ENCODE measurements around the gene HELLS.
"Not testable (repeated sequence)": the region's sequence is repeated elsewhere in the genome, so short reads cannot be mapped to it uniquely, and the experiment has no call there.

HELLS gene

DNA sequence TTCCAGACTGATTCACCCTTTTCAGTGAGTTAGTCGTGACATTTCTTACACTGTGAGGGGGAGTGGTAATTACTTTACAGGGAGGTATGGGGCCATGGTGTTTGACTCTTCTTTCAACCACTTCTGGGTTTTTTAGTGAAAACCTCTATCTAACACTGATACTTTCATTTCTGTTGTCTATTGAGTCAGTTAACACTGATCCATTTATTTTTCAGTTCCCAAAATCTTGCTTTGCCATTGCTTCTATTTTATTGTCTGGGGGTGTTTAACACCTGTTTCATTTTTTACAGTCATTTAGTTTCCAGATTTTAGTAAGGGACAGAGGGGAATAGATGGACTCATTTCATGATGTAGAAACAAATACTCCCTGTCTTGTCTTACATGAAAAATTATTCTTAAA, 61.5 kb downstream of the HELLS start:
- DNase-seq (ENCODE audit: low spot score) (no peak), FAIRE-seq (no peak)

DNA sequence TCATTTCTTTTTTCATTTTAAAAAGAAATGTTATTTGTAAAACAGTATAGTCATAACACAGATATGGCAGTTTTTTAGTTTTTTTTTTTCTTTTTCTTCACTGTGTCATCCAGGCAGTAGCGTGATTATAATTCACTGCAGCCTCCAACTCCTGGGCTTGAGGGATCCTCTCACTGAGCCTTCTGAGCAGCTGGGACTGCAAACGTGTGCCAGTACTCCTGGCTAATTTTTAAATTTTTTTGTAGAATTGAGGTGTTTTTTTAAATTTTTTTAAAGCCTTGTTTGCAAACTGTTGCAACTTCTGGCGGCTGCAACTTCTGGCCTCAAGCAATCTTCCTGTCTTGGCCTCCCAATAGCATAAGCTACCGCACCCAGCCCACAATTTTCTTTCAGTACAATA, 63.0 kb downstream of the HELLS start:
- FAIRE-seq (no peak), DNase-seq (ENCODE audit: low spot score) (no peak)

DNA sequence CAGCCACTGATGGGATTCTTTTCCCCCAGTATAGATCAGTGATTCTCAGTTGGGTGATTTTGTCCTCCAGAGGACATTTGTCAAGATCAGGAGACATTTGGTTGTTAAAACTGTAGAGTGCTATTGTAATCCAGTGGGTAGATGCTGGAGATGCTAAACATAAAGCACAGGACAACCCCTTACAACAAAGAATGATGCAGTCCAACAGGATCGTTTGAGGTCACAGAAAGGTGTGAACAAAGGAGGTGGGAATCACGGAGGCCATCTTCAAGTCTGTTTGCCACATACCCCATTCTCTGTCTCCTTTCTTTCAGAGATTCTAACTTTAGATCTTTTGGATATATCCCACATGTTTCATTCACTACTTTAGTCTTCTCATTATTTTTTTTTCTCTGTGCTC, 69.0 kb downstream of the HELLS start:
- DNase-seq (ENCODE audit: low spot score): no peak
- no peak for FAIRE-seq

DNA sequence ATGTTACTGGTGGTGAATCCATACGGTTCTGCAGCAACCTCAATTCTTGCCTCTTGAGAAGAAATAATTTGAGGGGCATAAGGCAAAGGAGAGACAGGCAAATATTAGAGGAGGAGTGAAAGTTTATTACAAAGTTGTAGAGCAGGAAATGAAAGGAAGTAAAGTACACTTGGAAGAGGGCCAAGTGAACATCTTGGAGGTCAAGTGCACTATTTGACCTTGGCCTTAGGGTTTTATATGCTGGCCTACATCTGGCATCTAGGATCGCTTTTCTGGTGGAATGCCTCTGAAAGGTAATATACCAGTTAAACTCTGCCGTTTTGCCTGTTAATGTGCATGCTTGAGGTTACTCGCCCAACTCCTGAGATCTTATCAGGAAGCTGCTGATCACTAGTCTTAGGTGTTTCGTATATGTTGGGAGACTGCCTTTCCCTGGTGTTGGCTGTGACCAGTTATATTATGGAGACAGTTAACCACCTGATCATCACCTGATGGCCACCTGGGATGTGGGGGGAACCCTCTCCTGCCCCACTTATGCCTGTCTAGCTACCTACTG, 71.9 kb downstream of the HELLS start:
- no peak for FAIRE-seq
- DNase-seq (ENCODE audit: low spot score): no peak

DNA sequence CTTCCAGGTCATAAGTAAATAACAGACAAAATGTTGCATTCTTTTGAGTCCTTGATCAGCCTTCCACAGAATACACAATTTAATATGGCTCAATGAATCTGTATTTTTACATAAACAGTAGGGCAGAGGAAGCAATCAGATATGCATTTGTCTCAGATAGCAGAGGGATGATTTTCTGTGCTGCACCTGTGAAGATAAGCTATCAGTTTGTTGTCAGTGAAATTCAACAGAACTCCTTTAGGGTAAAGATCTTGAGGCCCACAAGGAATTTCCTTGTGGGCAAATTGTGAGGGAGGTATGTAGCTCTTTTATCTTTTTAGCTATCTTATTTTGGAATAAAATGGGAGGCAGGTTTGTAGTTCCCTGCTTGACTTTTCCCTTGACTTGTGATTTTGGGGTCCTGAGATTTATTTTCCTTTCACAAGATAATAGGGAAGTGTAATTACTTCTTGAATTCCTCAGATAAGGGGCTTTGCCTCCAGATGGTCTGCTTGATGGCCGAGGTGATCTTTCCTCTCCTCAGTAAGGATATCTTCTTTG, 77.1 kb downstream of the HELLS start:
- FAIRE-seq: no peak
- DNase-seq (ENCODE audit: low spot score): no peak

DNA sequence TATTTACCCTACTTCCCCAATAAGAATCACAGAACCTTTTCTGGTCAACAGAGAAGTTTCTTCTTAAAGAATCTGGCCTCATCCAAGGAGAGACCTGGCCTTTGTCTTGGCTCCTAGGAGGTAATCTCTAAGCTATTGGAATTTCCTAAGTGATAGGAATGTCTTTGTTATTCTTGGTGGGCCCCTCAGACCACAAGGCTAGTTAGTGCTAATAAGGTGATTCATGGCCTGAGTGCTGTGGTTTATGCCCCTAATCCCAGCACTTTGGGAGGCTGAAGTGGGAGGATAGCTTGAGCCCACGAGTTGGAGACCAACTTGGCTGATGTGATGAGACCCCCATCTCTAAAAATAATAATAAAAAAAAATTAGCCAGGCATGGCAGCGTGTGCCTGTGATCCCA, 78.0 kb downstream of the HELLS start:
- no peak for FAIRE-seq
- DNase-seq (ENCODE audit: low spot score): no peak

DNA sequence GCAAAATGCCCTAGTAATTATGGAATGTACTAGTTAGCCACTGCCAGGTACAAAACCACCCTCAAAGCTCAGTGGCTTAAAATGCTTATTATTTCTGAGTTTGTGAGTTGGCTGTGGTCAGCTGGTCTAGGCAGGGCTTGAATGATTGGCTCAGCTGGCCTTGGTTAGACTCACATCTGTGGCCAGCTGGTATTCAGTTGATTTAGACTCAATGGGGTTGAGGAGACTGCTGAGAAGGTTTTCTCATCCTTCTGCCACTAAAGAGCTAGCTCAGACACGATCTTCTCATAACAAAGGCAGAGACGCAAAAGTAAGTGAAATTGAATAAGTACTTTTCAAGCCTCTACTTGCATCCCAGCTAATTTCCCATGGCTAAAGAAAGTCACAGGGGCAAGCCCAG, 80.9 kb downstream of the HELLS start:
- FAIRE-seq (no peak), DNase-seq (ENCODE audit: low spot score) (no peak)

DNA sequence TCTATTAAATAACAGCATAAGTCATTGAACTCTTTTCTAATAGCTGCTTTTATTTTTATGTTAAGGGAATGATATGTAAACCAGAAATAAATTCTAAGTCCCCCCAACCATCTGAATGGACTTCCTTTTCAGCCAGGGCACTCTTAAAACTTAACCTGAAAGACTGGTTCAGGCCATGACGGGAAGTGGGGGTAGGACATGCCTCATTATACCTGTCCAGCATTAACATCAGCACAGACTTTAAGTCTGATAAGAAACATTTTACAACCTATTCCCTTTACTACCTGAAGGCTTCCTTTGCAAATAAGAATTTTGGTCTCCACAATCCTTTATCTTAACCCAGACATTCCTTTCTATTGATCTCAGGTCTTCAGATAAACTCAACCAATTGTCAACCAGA, 81.9 kb downstream of the HELLS start:
- DNase-seq (ENCODE audit: low spot score) (no peak), FAIRE-seq (no peak)

DNA sequence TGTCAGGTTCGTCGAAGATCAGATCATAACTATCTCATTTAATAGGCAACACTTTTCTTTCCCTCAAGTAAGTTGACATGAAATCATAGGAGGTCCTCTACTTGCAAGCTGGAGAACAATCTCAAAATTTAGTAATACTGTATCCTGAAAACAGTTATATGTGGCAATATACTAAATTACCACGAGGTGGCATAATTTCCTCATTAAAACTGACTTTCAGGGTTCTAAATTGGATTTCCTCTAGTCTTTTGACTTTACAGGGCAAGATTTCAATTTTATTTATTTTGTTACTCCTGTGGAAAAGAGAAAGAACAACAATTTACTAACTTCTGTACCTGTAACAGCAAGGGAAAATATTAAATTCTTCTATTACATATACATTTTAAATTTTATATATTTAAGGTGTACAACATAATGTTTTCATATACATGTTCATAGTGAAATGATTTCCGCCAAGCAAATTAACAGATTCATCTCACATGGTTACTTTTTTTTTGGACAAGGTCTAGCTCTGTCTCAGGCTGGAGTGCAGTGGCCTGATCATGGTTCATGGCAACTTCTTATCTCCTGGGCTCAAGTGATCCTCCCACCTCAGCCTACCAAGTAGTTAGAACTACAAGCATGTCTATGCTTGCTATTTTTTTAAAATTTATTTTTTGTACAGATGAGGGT, 84.6 kb downstream of the HELLS start:
- FAIRE-seq (peak; percentile 80), DNase-seq (ENCODE audit: low spot score) (peak; percentile 38)

DNA sequence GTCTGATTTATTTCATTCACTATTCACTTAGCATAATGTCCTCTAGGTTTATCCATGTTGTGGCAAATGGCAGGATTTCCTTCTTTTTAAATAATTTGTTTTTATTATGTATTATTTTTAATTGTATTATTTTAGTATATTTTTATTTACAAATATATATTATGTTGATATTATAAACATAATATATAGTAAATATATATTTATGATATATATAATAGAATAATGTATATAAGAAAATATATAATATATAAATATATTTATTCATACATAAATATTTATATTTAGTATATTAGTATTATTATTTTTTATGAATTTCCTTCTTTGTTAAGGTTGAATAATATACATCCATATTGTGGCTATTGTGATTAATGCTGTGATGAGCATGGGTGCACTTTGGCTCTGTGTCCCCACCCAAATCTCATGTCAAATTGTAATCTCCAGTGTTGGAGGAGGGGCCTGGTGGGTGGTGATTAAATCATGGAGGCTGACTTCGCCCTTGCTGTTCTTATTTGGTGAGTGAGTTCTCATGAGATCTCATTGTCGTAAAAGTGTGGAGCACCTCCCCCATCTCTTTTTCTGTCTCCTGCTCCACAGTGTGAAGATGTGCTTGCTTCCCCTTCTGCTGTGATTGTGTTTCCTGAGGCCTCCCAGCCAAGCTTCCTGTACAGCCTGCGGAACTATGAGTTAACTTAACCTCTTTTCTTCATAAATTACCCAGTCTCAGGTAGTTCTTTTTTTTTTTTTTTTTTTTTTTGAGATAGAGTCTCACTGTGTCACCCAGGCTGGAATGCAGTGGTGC, 85.7 kb downstream of the HELLS start:
- FAIRE-seq: peak; percentile 92
- DNase-seq (ENCODE audit: low spot score): no peak

DNA sequence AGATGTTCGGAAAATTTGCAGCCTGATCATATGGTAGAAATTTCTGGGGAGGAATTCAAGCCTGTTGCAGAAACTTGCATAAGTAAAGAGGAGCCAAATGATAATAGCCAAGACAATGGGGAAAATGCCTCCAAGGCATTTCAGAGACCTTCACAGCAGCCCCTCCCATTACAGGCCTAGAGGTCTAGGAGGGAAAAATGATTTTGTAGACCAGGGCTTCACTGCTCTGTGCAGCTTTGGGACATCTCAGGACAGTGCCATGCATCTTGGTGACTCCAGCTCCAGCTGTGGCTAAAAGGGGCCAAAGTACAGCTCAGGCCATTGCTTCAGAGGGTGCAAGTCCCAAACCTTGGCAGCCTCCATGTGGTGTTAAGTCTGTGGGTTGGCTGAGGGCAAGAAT, 87.4 kb downstream of the HELLS start:
- DNase-seq (ENCODE audit: low spot score) (no peak), FAIRE-seq (no peak)

DNA sequence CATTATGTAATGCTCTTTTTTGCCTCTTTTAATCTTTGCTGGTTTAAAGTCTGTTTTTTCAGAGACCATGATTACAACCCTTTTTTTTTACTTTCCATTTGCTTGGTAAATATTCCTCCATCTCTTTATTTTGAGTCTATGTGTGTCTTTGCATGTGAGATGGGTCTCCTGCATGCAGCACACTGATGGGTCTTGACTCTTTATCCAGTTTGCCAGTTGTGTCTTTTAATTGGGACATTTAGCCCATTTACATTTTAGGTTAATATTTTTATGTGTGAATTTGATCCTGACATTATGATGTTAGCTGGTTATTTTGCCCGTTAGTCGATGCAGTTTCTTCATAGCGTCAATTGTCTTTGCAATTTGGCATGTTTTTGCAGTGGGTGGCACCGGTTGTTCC, 92.5 kb downstream of the HELLS start:
- not testable (repeated sequence) for DNase-seq (ENCODE audit: low spot score); FAIRE-seq

DNA sequence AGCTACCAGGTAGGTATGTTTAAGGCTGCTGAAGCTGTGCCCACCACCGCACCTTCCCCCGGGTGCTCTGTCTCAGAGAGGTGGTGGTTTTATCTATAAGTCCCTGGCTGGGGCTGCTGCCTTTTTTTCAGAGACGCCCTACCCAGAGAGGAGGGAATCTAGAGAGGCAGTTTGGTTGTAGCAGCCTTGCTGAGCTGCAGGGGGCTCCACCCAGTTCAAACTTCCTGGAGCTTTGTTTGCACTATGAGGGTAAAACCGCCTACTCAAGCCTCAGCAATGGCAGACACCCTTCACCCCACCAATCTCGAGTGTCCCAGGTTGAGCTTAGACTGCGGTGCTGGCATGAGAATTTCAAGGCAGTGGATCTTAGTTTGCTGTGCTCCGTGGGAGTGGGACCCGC, 94.3 kb downstream of the HELLS start:
- DNase-seq (ENCODE audit: low spot score) (no peak), FAIRE-seq (no peak)

DNA sequence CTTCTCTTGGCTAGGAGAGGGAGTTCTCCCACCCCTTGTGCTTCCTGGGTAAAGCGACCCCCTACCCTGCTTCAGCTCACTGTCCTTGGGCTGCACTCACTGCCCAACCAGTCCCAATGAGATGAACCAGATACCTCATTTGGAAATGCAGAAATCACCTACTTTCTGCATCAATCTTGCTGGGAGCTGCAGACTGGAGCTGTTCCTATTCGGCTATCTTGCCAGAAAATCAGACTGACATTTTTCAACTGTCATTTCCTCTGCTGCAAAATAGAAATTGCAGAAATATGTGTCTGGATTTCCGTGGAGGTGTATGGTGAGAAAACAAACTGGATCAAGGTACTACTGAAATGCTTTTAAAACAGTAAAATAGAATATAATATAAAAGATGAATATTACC, 95.0 kb downstream of the HELLS start:
- DNase-seq (ENCODE audit: low spot score): no peak
- no peak for FAIRE-seq

DNA sequence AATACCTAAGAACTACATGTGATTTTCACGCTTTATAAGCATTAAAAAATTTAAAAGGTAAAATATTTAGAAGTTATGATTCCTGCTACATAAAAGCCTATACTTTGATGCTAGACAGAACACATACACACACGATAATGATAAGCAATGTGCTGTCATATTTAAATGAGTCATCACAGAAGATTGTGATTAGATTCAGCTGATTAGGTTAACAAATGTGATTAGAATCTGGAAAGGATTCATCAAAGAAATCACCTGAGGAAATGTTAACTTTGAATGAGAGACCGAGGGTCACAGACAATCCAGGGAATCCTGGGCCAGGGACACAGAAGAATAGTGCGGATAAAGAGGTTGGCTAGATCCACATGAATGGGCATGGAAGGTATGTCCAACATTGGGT, 95.9 kb downstream of the HELLS start:
- DNase-seq (ENCODE audit: low spot score) (no peak), FAIRE-seq (no peak)

DNA sequence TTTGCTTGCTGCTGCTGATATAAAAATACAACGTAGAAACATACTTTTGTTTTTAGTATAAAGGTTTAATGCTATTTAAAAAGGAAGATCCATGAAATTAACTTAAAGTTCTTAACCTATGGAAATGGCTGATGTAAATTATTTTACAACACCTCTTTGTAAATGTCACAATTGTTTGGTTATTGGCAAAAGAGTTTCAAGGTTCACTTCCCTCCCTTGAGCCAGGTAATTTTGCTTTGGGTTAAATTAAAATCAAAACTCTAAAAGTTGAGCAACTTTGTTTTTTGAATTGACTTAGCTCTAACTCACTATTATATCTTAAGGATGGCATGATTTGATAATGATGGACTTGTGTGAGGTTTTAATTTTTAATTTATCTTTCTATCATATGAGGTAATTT, 98.8 kb downstream of the HELLS start:
- FAIRE-seq: no peak
- no peak for DNase-seq (ENCODE audit: low spot score)

DNA sequence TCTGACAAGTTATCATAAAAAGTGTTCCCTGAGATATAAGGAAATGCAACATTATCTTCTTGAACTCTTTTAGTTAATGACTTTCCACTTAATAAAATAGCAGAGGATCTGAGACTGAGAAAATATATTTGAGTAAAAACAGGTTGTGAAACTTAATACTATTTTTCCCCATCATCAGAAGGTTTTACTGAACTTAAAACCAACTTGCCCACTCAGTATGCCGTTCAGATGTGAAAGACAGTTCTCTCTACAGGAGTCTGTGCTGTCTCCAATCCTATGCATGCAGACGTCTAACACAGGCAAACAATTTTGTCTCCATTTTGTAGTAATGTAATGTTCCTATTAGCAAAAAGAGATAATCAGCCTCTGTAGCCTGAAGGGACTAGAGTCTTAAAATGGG, 99.7 kb downstream of the HELLS start:
- FAIRE-seq (no peak), DNase-seq (ENCODE audit: low spot score) (no peak)
